Measurements from ENCODE around the gene SPOCK2. TPM values are rescaled to one million over a fixed set of nuclear protein-coding genes. Genes with fewer than 3 reads are reported as not detected.

SPOCK2 gene
- polyA plus RNA-seq, 1 of the 3 experiments (the other 2 are of a cell fraction), result 0.18 TPM

- H3K4me1 ChIP-seq (ENCODE audit: control insufficient read depth in 1 of 2, insufficient read depth in 2 of 2, low read depth in 1 of 2, low read length in 1 of 2), result peaks cover 0 to 25% of the 10 kb centered on the region in 2 experiments; a peak in 1 of 4 replicates
- H3K27ac ChIP-seq (ENCODE audit: low read depth in 2 of 2, low read length in 1 of 2), result no peak overlapping the region
- DNase-seq, result no peak
- H2AFZ ChIP-seq (ENCODE audit: low read depth), result no peak overlapping the region
- no peaks in the 10 kb centered on the region for H3K36me3 ChIP-seq (replicated peaks in 1 of 2; ENCODE audit: control insufficient read depth in 1 of 2, insufficient read depth in 2 of 2, low read length in 1 of 2)
- ChIA-PET CTCF (interaction anchor here (1.0 to 4.5 kb wide), 5 partner anchors 9 to 264 kb away, joined by 3 to 35 read pairs (median 3); no protein-coding TSS in a partner anchor), POLR2A (no interaction called here)
- TF ChIP-seq JUND (IDR thresholded peaks at IDR 0.05), result no peak
- H3K27me3 ChIP-seq (ENCODE audit: insufficient read depth), result no peaks in the 10 kb centered on the region
- H3K9me2 ChIP-seq, result no peaks in the 10 kb centered on the region
- H3K9ac ChIP-seq, result no peak overlapping the region
- no peak overlapping the region for H3K4me3 ChIP-seq (ENCODE audit: low read depth in 2 of 2, low read length in 1 of 2)
- 75% methylated on average over 9 of the region's 9 CpGs for WGBS (ENCODE audit: low lambda C conversion rate)
- H3F3A ChIP-seq (replicated peaks; ENCODE audit: insufficient read depth), result no peaks in the 10 kb centered on the region
- no peak overlapping the region for H3K4me2 ChIP-seq
- H3K9me3 ChIP-seq, result no peaks in the 10 kb centered on the region
- no peaks in the 10 kb centered on the region for H4K20me1 ChIP-seq (ENCODE audit: insufficient read depth)
- no peaks in the 10 kb centered on the region for H3K79me2 ChIP-seq (ENCODE audit: insufficient read depth)
These were observed 24.5 kb downstream of the SPOCK2 start for GRCh38 chr10:72063703-72064391.

DNA sequence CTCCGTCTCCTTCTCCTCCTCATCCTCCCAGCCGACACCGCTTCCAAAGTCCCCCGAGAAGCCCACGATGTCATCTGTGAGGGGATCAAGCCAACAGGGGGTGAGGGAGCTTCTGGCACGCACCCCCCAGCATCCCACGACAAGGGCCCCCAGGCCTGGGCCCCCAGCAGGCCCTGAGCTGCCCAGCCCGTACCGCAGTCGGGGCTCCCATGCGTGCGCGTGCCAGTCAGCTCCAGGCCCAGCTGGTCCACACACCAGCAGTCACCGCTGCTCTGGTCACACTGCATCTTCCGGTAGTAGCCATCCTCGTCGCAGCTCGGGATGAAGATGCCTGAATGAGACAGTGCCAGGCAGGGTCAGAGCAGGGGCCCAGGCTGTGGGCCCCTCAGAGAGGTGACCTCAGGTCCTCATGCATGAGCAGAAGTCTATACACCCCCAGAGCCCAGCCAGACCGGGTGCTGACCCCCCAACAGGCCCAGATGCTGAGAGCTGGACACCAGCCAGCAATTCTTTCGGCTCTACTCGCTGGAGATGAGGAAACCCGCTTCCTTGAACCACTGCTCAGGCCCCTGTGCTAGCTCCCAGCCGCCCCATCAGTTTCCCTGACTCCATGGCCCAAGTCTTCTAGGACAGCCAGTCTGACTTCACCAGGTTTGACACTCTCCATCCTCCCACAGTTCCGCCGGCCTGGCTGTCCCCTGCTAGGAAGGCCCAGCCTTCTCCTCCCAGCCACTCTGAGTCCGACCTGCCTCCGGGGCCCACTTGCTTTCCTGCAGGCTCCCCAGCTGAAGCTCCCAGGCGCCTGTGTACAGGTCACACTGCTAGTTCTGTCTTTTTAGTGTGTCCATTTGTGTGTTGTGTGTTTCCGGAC, 25.3 kb downstream of the SPOCK2 start:
- H4K20me1 ChIP-seq (ENCODE audit: insufficient read depth), result no peaks in the 10 kb centered on the region
- no peaks in the 10 kb centered on the region for H3F3A ChIP-seq (replicated peaks; ENCODE audit: insufficient read depth)
- POLR2A ChIA-PET, result no interaction called here
- H3K9me2 ChIP-seq, result no peaks in the 10 kb centered on the region
- H3K27me3 ChIP-seq (ENCODE audit: insufficient read depth), result no peaks in the 10 kb centered on the region
- CTCF ChIA-PET, result interaction anchor here (1.0 to 4.5 kb wide), 5 partner anchors 10 to 265 kb away, joined by 3 to 35 read pairs (median 6); no protein-coding TSS in a partner anchor
- no peak overlapping the region for H3K4me2 ChIP-seq
- no peaks in the 10 kb centered on the region for H3K79me2 ChIP-seq (ENCODE audit: insufficient read depth)
- no peak overlapping the region for H3K4me3 ChIP-seq (ENCODE audit: low read depth in 2 of 2, low read length in 1 of 2)
- DNase-seq, result no peak
- no peak overlapping the region for H3K9ac ChIP-seq
- peaks cover 0 to 17% of the 10 kb centered on the region in 2 experiments; a peak in 1 of 4 replicates for H3K4me1 ChIP-seq (ENCODE audit: control insufficient read depth in 1 of 2, insufficient read depth in 2 of 2, low read depth in 1 of 2, low read length in 1 of 2)
- no peak for TF ChIP-seq FOSL2 (IDR thresholded peaks at IDR 0.05; ENCODE audit: borderline replicate concordance, low read depth)
- TF ChIP-seq, protein P1, sequence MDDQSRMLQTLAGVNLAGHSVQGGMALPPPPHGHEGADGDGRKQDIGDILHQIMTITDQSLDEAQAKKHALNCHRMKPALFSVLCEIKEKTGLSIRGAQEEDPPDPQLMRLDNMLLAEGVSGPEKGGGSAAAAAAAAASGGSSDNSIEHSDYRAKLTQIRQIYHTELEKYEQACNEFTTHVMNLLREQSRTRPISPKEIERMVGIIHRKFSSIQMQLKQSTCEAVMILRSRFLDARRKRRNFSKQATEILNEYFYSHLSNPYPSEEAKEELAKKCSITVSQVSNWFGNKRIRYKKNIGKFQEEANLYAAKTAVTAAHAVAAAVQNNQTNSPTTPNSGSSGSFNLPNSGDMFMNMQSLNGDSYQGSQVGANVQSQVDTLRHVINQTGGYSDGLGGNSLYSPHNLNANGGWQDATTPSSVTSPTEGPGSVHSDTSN (IDR thresholded peaks at IDR 0.05), result no peak
- no peak for TF ChIP-seq NRF1 (IDR thresholded peaks at IDR 0.05; ENCODE audit: low read depth, low read length)
- TF ChIP-seq REST (IDR thresholded peaks at IDR 0.05; ENCODE audit: low read depth, low read length), result no peak
- TF ChIP-seq TAF1 (IDR thresholded peaks at IDR 0.05; ENCODE audit: borderline replicate concordance, low read depth, low read length), result no peak
- no peak for TF ChIP-seq FOXM1 (IDR thresholded peaks at IDR 0.05; ENCODE audit: low read depth)
- no peak for TF ChIP-seq ELF1 (IDR thresholded peaks at IDR 0.05)
- no peak for TF ChIP-seq ZBTB33 (IDR thresholded peaks at IDR 0.05; ENCODE audit: borderline replicate concordance, low read depth)
- TF ChIP-seq, protein P2, sequence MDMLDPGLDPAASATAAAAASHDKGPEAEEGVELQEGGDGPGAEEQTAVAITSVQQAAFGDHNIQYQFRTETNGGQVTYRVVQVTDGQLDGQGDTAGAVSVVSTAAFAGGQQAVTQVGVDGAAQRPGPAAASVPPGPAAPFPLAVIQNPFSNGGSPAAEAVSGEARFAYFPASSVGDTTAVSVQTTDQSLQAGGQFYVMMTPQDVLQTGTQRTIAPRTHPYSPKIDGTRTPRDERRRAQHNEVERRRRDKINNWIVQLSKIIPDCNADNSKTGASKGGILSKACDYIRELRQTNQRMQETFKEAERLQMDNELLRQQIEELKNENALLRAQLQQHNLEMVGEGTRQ (IDR thresholded peaks at IDR 0.05; ENCODE audit: borderline replicate concordance, low read depth, low read length), result no peak
- TF ChIP-seq RXRA (IDR thresholded peaks at IDR 0.05; ENCODE audit: borderline replicate concordance, low read depth), result no peak
- TF ChIP-seq JUND (IDR thresholded peaks at IDR 0.05), result no peak
- TF ChIP-seq GATA2 (CRISPR knock-in tag; IDR thresholded peaks at IDR 0.05), result no peak
- TF ChIP-seq RAD21 (IDR thresholded peaks at IDR 0.05; ENCODE audit: low read length), result no peak
- 94% methylated on average over 14 of the region's 29 CpGs for WGBS (ENCODE audit: low lambda C conversion rate)
- H3K36me3 ChIP-seq (replicated peaks in 1 of 2; ENCODE audit: control insufficient read depth in 1 of 2, insufficient read depth in 2 of 2, low read length in 1 of 2), result no peaks in the 10 kb centered on the region
- H2AFZ ChIP-seq (ENCODE audit: low read depth), result no peak overlapping the region
- no peak overlapping the region for H3K27ac ChIP-seq (ENCODE audit: low read depth in 2 of 2, low read length in 1 of 2)
- H3K9me3 ChIP-seq, result no peaks in the 10 kb centered on the region
